Hematopoietic multipotent progenitor cell treated with erythropoietin and hydrocortisone succinate and interleukin-3 and kit ligand, for 15 days (in vitro differentiated cells): ENCODE data around the gene PGAM1.
A peak's percentile ranks its signal among the peaks of the same experiment; 100 is the strongest.
"Not testable (repeated sequence)": the region's sequence is repeated elsewhere in the genome, so short reads cannot be mapped to it uniquely, and the experiment has no call there.

Source experiments
- DNase-seq: peaks from one replicate; pipeline ENCODE4 v3.0.0-alpha.2; 2015; ENCODE audit warnings: low spot score

Gene PGAM1

GRCh38 chr10:97425964-97426775 is at the start of gene PGAM1:
TSS of gene PGAM1 (plus strand) at chr10:97426191. CDS start at chr10:97426308, 117 bp downstream.
- DNase-seq: peak; percentile 94

- no peak for DNase-seq
Observed at GRCh38 chr10:97376413-97376812, 49.6 kb upstream of the PGAM1 start.

GRCh38 chr10:97378933-97379921 is 46.8 kb upstream of the PGAM1 start:
- DNase-seq: no peak

- DNase-seq: no peak
Observed at GRCh38 chr10:97380516-97380915, 45.5 kb upstream of the PGAM1 start.

DNA sequence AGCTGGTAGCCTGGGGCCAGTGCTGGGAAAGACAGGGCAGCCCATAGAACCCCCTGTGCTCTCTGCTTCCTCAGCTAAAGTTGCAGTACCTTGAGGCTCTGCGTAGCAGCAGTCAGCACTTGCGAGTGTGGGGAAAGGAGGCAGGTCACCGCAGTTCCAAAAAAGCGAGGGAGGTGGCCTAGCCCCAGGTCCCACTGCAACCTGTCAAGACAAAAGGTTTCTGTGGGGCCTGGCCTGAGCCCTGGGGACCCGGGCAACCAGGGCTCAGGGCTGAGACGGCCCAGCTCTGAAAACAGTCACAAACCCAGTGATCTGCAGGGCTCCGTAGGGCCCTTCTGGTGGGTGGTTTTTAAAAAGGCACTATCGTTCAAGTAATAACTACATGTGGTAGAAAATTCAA is 44.4 kb upstream of the PGAM1 start:
- no peak for DNase-seq

GRCh38 chr10:97383159-97383558 is 42.8 kb upstream of the PGAM1 start:
- DNase-seq: no peak

GRCh38 chr10:97384156-97384555 is 41.8 kb upstream of the PGAM1 start:
- DNase-seq: no peak

DNA sequence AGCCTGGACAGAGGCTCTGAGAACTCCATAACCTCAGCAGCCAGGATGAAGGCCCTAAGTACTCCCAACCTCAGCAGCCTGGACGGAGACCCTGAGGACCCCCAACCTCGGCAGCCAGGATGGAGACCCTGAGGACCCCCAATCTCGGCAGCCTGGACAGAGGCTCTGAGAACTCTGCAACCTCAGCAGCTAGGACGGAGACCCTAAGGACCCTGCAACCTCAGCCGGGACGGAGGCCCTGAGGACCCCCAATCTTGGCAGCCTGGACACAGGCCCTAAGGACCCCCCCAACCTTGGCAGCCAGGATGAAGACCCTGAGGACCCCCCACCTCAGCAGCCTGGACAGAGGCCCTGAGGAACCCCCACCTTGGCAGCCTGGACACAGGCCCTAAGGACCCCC is 41.4 kb upstream of the PGAM1 start:
- DNase-seq: no peak

DNA sequence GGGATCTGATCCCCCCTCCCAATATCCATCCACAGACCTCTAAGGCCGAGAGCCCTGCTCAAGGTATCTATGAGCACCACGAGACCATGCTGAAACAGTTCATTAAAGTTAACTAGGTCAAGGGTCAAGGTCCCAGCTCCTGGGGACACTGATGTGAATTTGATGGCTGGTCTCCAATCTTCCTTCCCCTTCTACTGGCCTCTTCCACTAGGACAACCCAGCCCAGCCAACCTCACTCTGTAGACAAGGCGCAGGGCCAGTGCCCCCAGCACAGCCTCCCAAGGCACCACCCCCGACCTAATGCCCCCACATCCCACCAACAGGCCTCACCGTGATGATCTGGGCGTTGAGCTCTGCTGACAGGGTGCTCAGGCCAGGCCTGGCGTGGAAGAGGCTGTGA is 40.4 kb upstream of the PGAM1 start:
- DNase-seq: no peak

DNA sequence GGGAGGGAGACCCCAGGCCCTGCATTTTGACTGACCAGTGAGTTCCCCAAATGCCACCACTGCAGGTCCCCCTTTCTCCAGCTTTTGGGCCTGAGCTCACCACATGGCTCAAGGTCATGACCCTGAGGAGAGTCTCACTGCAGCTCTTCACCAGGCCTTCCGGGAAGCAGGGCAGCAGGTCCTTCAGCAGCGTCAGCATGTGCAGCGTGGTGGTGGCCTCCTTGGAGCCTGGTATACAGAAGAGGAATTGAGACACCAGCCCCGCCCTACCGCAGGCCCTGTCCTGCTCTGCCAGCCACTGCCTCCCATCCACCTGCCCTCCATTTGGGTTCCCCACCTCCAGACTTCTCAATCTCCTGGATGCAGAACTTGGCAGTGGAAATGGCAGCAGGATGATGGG is 37.8 kb upstream of the PGAM1 start:
- no peak for DNase-seq

GRCh38 chr10:97390091-97390490 is 35.9 kb upstream of the PGAM1 start:
- no peak for DNase-seq

- DNase-seq: no peak
Observed at GRCh38 chr10:97393034-97393573, 32.9 kb upstream of the PGAM1 start.

DNA sequence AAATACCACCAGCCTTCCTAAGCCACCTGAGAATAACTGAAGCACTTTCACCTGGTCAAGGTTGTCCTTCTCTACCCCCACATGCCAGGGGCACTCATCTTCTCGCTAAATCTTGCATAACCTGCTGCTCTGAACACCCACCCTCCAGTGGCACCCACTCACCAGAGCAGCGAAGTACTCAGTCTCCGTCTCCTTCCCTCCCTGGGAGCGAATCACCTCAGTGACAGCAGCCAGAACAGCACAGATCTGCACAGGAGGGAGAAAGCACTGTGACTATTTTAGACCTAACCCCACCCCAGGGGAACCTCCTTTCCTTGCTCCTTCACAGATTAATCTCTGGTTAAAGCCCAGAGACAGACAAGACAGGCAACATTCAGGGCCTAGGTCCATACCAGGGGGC is 29.9 kb upstream of the PGAM1 start:
- DNase-seq: no peak

DNA sequence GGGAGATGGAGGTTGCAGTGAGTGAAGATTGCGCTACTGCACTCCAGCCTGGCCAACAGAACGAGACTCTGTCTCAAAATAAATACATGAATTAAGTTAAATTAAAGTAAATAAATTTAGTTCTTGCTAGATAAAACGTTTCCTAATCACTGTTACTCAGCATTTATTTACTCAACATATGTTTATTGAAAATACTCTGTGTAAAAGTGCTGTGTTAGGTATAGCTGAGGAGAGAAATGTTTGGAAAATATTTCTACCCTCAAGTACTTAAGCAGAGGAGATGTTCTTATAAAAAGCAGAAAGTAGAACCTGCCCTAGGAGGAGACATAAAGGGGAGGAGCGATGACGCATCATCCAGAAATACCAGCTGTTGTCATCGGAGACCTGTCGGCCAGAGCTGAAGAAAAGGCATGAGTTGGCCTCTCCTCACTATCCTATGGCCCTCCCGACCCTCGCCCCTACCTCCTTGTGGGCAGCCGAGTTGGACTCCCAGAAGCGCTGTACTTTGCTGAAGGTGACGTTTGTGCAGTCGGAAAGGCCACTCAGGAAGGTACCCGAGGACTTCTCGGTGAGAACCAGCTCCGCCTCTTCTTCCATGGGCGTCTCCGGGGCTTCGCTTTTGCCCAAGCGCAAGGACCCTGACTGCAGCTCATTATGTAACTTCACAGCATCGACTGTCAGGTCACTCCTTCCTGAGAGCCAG is 26.0 kb upstream of the PGAM1 start:
- DNase-seq: peak; percentile 63

DNA sequence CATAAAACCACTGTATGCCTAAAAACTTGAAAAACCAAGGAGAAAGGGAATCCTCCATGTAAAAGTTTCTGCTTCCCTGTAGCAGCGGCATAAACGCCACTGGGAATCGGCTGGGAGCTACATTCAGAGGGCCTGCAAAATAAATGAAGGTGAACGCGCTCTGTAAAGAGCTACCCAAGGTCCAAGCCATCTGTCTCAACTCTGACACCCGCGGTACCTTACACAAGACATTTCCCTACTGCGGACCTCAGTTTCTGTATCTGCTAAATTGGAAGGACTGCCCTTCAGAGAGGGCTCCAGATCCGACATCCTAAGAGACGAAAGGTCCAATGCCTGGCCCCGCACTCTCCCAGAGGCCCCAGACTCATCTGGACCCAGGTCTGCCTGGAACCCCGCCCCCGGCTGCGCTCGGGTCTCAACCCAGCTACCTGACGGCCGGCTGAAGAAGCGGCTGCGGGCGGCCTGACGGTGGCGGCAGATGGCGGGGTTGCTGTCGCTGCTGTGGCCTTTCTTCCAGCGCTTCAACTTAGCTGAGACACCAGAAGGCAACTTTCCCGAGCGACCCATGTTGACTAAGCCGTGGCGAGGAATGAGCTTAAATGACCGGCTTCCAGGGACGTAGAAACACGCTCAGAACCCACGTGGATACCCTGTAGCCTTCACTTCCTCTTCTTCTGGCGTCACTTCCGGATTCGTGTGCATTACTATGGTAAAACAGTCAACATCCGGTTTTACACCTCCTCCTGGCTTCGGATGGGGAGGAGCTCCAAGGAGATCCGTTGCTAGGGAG is 25.1 kb upstream of the PGAM1 start, which contains the start of gene RRP12:
Gene RRP12 (minus strand): TSS at position 676 of the 790 bp plus-strand sequence. CDS start 109 bp downstream, at position 567.
- DNase-seq: peak; percentile 96

DNA sequence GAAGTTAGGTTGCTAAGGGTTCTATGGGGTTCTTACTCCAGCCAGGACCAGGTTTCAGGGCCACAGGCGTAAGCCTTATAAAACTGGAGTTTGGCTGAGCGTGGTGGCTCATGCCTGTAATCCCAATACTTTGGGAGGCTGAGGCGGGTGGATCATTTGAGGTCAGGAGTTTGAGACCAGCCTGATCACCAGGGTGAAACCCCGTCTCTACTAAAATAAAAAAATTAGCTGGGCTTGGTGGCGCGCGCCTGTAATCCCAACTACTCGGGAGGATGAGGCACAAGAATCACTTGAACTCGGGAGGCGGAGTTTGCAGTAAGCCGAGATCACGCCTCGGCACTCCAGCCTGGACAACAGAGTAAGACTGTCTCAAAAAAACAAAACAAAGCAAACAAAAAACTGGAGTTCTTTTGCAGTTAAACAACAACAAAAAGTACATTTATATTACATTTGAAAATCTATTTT is 24.5 kb upstream of the PGAM1 start:
- no peak for DNase-seq

DNA sequence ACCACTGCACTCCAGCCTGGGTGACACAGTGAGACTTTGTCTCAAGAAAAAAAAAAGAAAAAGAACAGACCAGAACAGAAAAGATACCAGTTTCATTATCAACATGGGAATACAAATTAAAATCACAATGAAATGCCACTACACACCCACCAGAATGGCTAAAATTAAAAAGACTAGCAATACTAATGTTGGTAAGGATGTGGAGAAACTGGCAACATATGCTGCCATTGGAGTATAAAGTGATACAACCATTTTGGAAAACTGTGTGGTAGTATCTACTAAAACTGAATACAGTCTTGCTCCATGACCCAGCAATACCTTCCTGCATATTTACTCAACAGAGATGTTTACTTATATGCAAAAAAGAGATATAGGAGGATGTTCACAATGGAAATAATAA is 21.9 kb upstream of the PGAM1 start:
- DNase-seq: no peak

DNA sequence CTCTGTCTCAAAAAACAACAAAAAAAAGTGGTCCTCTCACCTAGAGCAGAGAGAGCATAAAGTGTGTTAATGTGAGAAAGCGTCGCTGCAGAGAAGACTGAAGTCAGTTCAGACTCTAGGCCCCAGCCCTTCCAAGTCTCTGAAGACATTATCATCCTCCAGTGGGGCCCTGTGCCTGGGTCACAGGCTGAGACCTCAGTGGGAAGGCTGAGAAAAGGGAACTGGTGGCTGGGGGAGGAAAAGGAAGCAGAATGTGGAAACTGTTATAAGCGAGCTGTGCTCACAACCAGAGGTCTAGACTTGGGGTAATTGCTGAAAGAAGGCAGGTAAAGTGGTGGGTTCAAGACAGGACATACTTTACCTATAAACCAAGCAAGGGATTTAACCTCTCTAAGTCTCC is 19.9 kb upstream of the PGAM1 start:
- DNase-seq: no peak

DNA sequence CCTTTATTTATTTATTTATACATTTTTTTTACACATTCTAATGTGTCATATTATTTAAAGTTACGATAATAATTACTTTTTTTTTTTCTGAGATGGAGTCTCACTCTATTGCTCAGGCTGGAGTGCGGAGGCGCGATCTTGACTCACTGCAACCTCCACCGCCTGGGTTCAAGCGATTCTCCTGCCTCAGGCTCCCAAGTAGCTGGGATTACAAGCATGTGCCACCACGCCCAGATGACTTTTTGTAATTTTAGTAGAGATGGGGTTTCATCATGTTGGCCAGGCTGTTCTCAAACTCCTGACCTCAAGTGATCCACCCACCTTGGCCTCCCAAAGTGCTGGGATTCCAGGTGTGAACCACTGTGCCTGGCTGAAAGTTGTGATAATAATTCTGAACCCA is 19.5 kb upstream of the PGAM1 start:
- DNase-seq: not testable (repeated sequence)

GRCh38 chr10:97407211-97407951 is 18.6 kb upstream of the PGAM1 start:
- peak; percentile 75 for DNase-seq
